Gastroesophageal sphincter (tissue), 4 donors: ENCODE data around the gene BHLHE41. TPM values are rescaled to one million over a fixed set of nuclear protein-coding genes. Genes with fewer than 3 reads are reported as not detected.
A peak's percentile ranks its signal among the peaks of the same experiment; 100 is the strongest.

ENCODE experiments used
- ATAC-seq: fragments of 150-250 bp; one replicate; pipeline ENCODE4 v1.9.1; 2016; ENCODE audit warnings: mild to moderate bottlenecking, moderate library complexity
- H3K27ac ChIP-seq, 4 donors: fragments of 200-600 bp; sonication (generic) in 3 of 4; 1 replicate in 3 of 4; 2 replicates in 1 of 4; pipeline ENCODE4 v1.5.1; 2016 to 2019
- H3K27me3 ChIP-seq: fragments of 200-600 bp; sonication (generic); one replicate; pipeline ENCODE4 v1.5.1; 2019
- H3K36me3 ChIP-seq, 2 donors: fragments of 200-600 bp; sonication (generic); one replicate each; pipeline ENCODE4 v1.5.1; 2019; ENCODE audit warnings: control low read depth in 1 of 2
- H3K4me1 ChIP-seq, 3 donors: fragments of 200-600 bp; sonication (generic); 1 replicate in 2 of 3; 2 replicates in 1 of 3; pipeline ENCODE4 v1.5.1; 2016 to 2019; ENCODE audit warnings: control low read depth in 2 of 3
- H3K4me3 ChIP-seq, 2 donors: fragments of 200-600 bp; sonication (generic); one replicate each; pipeline ENCODE4 v1.5.1; 2019; ENCODE audit warnings: mild to moderate bottlenecking in 1 of 2, moderate library complexity in 1 of 2
- H3K9me3 ChIP-seq, 3 donors: fragments of 200-600 bp; sonication (generic); one replicate each; pipeline ENCODE4 v1.5.1; 2017 to 2019; ENCODE audit warnings: control low read depth in 2 of 3
- EP300 ChIP-seq: sonication (generic); formaldehyde crosslinking; IDR thresholded peaks from one replicate; pipeline ENCODE4 v1.6.1; 2017; ENCODE audit warnings: antibody characterized with exemption, mild to moderate bottlenecking
- POLR2A ChIP-seq, 2 donors: fragments of 450-650 bp; IDR thresholded peaks; one replicate each; pipeline ENCODE4 v1.6.1; 2017; ENCODE audit warnings: antibody characterized with exemption in 2 of 2, mild to moderate bottlenecking in 2 of 2, moderate library complexity in 1 of 2
- POLR2AphosphoS5 ChIP-seq: sonication (generic); formaldehyde crosslinking; IDR thresholded peaks from one replicate; pipeline ENCODE4 v1.6.1; 2017; ENCODE audit warnings: antibody characterized with exemption
- WGBS, 2 donors: methylation state at CpG; one replicate each; pipeline ENCODE4 v1.1.5; 2018; ENCODE audit warnings: low coverage in 1 of 2; 5-methylcytosine and 5-hydroxymethylcytosine counted together
- total RNA-seq, 4 donors: library from RNA; depleted of rRNA; stranded (reverse); fragments of >200 nt; gene quantifications; one replicate each; pipeline ENCODE4 v1.1.0, GENCODE V29; 2016
- TF ChIP-seq, protein P1 (sequence below), 4 experiments: fragments of 200-600 bp in 2 of 4; fragments of 450-650 bp in 2 of 4; sonication (generic) in 1 of 4; IDR thresholded peaks; one replicate each; pipeline ENCODE4 v1.5.1; 2017 to 2019; ENCODE audit warnings: antibody characterized with exemption in 4 of 4, mild to moderate bottlenecking in 2 of 4, moderate library complexity in 2 of 4

Gene BHLHE41
- total RNA-seq, 4 donors from 2014 or later = 5.3 to 91.2 (median 21.7) TPM

DNA sequence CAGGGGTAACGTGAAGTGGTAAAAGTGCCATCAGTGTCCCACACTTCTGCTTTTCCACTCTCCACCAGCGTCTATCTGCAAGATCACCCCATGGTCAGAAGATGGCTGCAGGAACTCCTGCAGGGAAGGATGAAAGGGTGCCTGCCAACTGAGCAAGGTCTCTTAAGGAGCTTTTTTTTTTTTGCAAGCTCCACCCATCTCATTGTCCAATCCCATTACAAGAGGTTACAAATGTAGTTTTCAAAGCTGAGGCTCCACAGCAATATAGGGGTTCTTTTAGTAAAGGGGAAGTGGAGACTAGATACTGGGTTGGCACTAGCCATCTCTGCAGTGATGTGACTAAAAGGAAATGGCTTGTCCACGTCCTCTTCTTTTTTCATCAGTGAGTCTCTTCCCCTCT, 5.9 kb upstream of the BHLHE41 start:
- no peak for TF ChIP-seq POLR2AphosphoS5
- Histone ChIP-seq H3K4me3 (no peak overlapping the region), H3K36me3 (no peaks in the 10 kb centered on the region), H3K9me3 (no peaks in the 10 kb centered on the region), H3K27me3 (no peaks in the 10 kb centered on the region), H3K4me1 (peaks cover 0 to 19% (median 0%) of the 10 kb centered on the region in 3 donors), H3K27ac (no peak overlapping the region)
- WGBS, 2 donors = 67 to 70% methylated on average over 3 of the region's 3 CpGs
- ATAC-seq = no peak

DNA sequence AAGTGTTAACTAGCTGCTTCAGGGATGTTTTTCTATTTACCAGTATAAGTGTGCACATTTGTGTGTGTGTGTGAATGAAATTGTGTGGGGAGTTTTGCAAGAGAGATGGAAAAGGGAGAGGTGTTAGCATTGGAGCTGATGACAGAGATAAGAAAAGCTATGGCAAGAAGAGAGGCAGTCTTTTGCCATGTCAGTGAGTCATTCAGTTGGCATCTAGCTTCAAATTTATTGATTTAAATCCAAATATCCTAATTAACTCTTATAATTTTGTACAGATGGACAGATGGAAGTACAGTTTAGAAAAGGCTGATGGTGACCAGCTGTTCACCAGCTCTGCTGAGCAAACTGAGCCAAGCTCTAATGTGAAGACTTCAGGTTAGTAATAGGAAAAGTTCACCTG, 3.3 kb upstream of the BHLHE41 start:
- Histone ChIP-seq H3K4me1 (peaks cover 0 to 24% (median 0%) of the 10 kb centered on the region in 3 donors), H3K27ac (no peak overlapping the region), H3K4me3 (no peak overlapping the region), H3K27me3 (no peaks in the 10 kb centered on the region), H3K9me3 (no peaks in the 10 kb centered on the region), H3K36me3 (no peaks in the 10 kb centered on the region)
- TF ChIP-seq EP300 (no peak), POLR2A (IDR thresholded peaks at IDR 0.05) (no peak), POLR2AphosphoS5 (no peak)
- TF ChIP-seq, protein P1, sequence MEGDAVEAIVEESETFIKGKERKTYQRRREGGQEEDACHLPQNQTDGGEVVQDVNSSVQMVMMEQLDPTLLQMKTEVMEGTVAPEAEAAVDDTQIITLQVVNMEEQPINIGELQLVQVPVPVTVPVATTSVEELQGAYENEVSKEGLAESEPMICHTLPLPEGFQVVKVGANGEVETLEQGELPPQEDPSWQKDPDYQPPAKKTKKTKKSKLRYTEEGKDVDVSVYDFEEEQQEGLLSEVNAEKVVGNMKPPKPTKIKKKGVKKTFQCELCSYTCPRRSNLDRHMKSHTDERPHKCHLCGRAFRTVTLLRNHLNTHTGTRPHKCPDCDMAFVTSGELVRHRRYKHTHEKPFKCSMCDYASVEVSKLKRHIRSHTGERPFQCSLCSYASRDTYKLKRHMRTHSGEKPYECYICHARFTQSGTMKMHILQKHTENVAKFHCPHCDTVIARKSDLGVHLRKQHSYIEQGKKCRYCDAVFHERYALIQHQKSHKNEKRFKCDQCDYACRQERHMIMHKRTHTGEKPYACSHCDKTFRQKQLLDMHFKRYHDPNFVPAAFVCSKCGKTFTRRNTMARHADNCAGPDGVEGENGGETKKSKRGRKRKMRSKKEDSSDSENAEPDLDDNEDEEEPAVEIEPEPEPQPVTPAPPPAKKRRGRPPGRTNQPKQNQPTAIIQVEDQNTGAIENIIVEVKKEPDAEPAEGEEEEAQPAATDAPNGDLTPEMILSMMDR (IDR thresholded peaks at IDR 0.05) = no peak
- no peak for ATAC-seq

DNA sequence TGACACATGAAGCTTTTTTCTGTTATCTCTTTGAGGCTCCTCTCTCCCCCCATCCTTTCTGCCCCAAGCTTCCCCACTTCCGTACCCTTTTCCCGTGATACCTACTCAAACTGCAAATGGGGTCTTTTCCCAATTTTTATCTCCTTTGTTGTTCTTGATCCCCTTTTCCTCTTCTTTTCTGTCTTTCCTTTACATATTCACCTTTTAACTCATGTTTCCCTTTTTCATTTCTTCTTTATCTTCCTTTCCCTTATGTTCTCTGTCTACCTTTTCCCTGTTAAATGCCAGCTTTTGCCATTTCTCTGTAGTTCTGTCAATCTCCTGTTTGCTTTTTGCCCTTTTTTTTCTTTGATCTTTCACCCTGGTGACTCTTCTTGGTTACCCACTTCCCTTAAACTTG, 2.6 kb upstream of the BHLHE41 start:
- no peak for ATAC-seq
- no peaks in the 10 kb centered on the region for H3K36me3 ChIP-seq
- TF ChIP-seq, protein P1 (IDR thresholded peaks at IDR 0.05) = no peak
- TF ChIP-seq POLR2A (IDR thresholded peaks at IDR 0.05) = no peak
- TF ChIP-seq POLR2AphosphoS5 = no peak
- no peak for TF ChIP-seq EP300
- H3K4me3 ChIP-seq = no peak overlapping the region
- H3K4me1 ChIP-seq = peaks cover 0 to 27% (median 0%) of the 10 kb centered on the region in 3 donors
- no peaks in the 10 kb centered on the region for H3K9me3 ChIP-seq
- H3K27ac ChIP-seq = peak overlapping the region; percentile 96 to 98 (median 98)
- no peaks in the 10 kb centered on the region for H3K27me3 ChIP-seq
- 80 to 100% methylated on average over 2 of the region's 2 CpGs for WGBS, 2 donors

DNA sequence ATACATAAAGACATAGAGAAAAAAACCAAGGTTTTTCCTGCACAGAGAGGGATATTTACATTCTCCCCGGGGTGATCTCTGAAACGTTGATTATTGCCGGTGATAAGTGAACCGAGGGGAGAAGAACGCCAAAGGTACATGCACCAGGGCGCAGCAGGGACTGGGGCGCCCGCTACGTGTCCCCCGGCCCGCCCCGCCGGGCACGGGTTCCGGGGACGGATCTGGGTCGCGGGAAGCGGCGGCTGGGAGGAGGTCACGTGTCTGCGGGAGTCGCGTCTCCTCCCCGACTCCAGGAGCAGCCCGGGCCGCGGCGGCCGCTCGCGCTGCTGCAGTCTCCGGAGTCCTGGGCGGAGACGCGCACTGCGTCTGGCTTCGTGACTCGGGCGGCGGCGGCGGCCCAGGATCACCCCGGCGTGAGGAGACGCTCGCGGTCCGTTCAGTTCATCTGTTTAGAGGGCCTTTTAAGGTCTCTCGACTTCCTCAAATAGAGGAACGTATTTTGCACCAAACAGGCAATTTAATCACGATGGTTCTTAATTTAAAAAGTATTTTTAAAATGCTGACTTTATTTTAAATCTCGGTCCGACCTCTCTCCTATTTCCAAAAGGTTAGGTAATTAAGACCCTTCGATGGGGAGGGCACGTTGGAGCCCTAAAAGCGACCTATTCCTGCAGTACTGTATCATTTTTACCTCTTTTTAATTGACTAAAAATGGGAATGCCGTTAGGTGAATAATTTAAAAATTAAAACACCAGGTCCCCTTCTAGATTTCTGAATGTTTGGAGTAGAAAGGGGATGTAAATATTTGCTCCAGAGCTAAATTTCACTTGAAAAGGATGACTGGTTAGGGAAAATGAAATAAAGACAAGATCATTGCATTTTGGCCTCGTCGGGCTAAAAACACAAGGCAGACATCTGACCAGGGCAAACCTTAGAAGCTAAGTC, 1.8 kb upstream of the BHLHE41 start:
- ATAC-seq = peak; percentile 84

More for the DNA sequence above, 1.8 kb upstream of the BHLHE41 start:
- Histone ChIP-seq H3K4me1 (peaks cover 0 to 32% (median 0%) of the 10 kb centered on the region in 3 donors), H3K4me3 (peak overlapping the region; percentile 53 to 70), H3K27me3 (no peaks in the 10 kb centered on the region), H3K27ac (peak overlapping the region; percentile 96 to 98 (median 98)), H3K9me3 (no peaks in the 10 kb centered on the region), H3K36me3 (no peaks in the 10 kb centered on the region)
- 10 to 17% methylated on average over 1 to 25 of the region's 60 CpGs for WGBS, 2 donors
- TF ChIP-seq EP300 = no peak
- peak; percentile 22 to 44 for TF ChIP-seq POLR2A (IDR thresholded peaks at IDR 0.05)
- peak; percentile 68 for TF ChIP-seq POLR2AphosphoS5
- TF ChIP-seq, protein P1 (IDR thresholded peaks at IDR 0.05) = no peak
